Measurements from ENCODE around the gene L3MBTL3.

L3MBTL3 gene

DNA sequence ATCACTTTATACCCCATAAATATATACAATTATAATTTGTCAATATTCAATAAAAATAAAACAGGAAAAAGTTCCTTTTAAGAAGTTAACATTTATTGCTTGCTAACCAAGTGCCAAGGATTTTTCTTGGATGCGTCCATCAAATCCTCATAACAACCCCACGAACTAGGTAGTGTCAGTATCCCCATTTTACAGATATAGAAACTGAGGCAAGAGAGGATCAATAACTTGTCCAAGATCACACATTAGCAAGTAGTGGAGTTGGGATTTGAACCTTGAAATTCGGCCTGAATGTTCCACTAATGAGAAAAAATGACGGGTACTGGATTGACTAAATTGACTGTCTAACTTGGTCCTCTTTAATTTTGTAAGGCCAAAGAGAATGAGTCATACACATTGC, 5.7 kb upstream of the L3MBTL3 start:
- H3K36me3 Mint-ChIP-seq: no peaks in the 10 kb centered on the region
- peaks cover 1% of the 10 kb centered on the region for H3K9me3 Mint-ChIP-seq
- no peak overlapping the region for H3K27ac Mint-ChIP-seq
- H3K27me3 Mint-ChIP-seq: peaks cover 5% of the 10 kb centered on the region
- DNase-seq (ENCODE audit: low spot score in 2 of 2) (no peak), ATAC-seq (ENCODE audit: low read depth) (no peak)
- H3K4me3 Mint-ChIP-seq: no peak overlapping the region
- peaks cover 4% of the 10 kb centered on the region for H3K4me1 Mint-ChIP-seq

DNA sequence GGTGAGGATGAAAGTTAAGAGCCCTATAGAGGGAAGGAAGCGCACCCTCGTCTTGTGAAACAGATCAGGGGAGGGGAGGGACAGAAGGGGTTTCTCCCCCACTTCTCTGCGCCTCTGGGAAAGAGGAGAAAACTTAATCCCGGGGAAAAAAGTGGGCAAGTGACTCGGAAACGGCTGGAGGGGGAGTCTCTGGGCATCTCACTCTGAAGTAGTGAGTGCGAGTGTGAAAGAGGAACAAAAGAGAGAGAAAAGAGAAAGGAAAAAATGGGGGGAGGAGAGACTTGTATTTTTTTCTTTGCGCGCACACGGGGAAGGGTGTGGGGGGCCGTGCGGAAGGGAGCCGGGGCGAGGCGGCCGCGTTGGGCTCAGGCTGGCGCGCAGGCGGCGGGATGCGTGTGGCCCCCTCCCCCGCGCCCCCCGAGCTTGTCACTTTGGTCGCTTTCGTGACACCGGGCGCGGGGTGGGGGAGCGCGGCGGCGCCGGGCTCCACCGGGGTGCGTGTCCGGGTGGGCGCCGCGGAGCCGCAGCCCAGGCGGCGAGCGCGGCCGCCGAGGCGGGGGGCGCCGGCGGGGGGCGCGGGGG, 454 bp downstream of the L3MBTL3 start:
- H3K27ac Mint-ChIP-seq: peak overlapping the region; percentile 97
- peaks cover 10% of the 10 kb centered on the region for H3K4me1 Mint-ChIP-seq
- peak overlapping the region; percentile 86 for H3K4me3 Mint-ChIP-seq
- H3K27me3 Mint-ChIP-seq: no peaks in the 10 kb centered on the region
- peak; percentile 37 to 41 for DNase-seq (ENCODE audit: low spot score in 2 of 2)
- no peaks in the 10 kb centered on the region for H3K9me3 Mint-ChIP-seq
- peaks cover 5% of the 10 kb centered on the region for H3K36me3 Mint-ChIP-seq
- peak; percentile 58 for ATAC-seq (ENCODE audit: low read depth)

DNA sequence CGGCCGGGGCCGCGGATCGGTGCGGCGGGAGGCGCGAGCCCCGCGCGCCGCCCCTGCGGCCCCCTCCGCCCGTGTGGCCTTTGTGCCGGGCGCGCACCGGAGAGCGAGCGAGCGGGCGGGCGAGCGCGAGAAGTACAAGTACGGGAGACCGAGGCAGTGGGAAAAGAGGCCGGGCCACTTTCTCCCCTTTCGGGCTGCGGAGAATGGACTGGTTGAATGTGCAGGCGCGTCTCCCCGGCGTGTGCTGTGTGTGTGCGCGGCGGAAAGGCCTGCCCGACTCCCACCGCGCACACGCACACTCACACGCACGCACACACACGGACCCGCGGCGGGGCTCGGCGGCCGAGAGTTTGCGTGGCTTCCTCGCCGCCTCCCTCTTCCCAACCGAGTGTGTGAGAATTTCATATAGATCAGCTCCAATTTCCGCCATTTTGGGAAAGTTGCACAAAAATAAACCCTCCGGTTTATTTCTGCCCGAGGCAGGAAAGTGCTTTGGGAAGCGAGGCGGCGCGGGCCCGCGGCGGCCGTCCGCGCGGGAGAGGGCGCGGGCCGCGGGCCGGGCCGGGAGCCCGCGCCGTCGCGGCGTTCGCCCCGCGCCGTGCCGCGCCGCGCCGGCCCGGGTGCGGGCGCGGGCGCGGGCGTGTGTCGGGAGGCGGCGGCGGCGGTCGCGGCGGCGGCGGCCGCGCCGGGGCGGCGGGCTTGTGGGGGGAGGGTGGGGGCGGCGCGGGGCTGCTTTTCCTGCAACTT, 1.1 kb downstream of the L3MBTL3 start:
- peak; percentile 13 for ATAC-seq (ENCODE audit: low read depth)
- Mint-ChIP-seq H3K36me3 (peaks cover 5% of the 10 kb centered on the region), H3K27ac (peak overlapping the region; percentile 82), H3K4me3 (peak overlapping the region; percentile 93), H3K9me3 (no peaks in the 10 kb centered on the region), H3K4me1 (peaks cover 11% of the 10 kb centered on the region), H3K27me3 (no peaks in the 10 kb centered on the region)
- peak; percentile 14 to 39 for DNase-seq (ENCODE audit: low spot score in 2 of 2)

DNA sequence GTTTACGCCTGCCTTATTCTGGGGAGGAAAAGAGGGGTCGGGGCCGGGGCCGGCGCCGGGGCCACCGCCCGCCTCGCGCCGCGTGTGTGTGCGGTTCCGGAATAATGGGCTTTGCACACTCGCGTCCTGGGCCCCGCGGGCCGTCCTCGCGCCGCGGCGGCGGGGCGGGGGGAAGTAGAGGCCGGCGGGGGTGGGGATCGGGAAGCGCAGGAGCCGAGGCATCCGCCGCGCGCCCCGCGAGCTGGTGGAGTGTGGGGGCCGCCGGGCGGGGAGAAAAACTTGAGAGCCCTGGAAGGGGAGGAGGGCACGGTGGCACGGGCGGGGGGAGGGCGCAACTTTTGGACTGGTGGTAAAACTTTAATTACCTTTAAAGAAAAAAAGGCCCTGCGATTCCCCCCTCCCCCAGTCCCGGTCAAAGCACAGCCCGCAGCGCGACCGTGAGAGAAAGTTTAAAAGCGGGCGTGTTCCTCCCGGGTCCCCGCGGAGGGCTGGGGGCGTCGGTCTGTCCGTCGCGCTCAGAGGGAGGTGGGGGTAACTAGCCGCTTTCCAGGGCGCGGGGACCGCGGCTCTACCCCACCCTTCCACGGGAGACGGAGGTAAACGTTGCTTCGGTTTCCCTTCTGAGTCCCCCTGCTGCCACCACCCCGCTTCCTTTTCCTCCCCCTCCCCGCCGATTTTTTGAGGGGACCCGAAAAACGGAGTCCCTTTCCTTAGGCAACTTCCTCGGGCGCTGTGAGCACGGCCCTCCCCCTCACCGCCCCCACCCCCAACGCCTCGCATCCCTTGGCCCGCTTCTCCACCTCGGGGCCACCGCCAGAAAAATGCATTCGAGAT, 1.9 kb downstream of the L3MBTL3 start:
- peak; percentile 12 for ATAC-seq (ENCODE audit: low read depth)
- Mint-ChIP-seq H3K9me3 (no peaks in the 10 kb centered on the region), H3K36me3 (peaks cover 13% of the 10 kb centered on the region), H3K4me1 (peaks cover 15% of the 10 kb centered on the region), H3K27ac (peak overlapping the region; percentile 87), H3K27me3 (no peaks in the 10 kb centered on the region), H3K4me3 (peak overlapping the region; percentile 94)
- DNase-seq (ENCODE audit: low spot score in 2 of 2): peak; percentile 21 to 48

DNA sequence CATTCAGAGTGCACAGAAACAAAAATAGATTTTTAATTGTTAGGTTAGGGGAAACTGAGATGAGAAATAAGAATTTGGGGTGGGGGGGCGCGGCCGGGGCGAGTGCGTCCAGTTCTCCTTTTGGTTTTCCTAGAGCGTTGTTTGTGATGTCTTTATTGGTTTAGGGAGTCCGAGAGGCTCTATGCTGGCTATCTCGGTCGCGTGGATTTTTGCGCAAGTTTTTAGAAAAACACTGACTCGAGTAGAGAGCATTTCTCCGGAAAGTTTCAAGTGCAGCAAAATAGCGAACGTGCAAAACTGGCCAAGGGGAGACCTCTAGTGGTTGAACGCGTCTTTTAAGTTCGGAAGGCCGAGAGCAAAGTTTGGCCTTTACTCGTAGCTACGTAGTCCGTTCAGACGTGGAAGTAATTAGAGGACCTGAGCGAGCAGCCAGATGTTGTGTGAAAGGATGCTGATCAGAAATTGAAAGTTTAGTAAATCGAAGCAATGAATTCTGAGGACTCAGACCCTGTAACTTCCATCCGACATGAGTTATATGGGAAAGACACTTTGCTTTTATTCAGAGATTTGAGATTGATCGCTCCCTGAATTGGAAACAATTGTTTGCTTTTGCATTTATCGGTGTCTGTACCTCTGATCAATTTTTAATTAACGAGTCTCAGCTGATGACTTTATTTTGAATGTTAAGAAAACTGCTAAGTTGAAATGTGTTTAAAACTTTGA, 2.7 kb downstream of the L3MBTL3 start:
- H3K4me3 Mint-ChIP-seq: peak overlapping the region; percentile 94
- DNase-seq (ENCODE audit: low spot score in 2 of 2) (peak; percentile 75 to 82), ATAC-seq (ENCODE audit: low read depth) (peak; percentile 60)
- H3K36me3 Mint-ChIP-seq: peaks cover 17% of the 10 kb centered on the region
- no peaks in the 10 kb centered on the region for H3K9me3 Mint-ChIP-seq
- peak overlapping the region; percentile 87 for H3K27ac Mint-ChIP-seq
- no peaks in the 10 kb centered on the region for H3K27me3 Mint-ChIP-seq
- peaks cover 21% of the 10 kb centered on the region for H3K4me1 Mint-ChIP-seq

DNA sequence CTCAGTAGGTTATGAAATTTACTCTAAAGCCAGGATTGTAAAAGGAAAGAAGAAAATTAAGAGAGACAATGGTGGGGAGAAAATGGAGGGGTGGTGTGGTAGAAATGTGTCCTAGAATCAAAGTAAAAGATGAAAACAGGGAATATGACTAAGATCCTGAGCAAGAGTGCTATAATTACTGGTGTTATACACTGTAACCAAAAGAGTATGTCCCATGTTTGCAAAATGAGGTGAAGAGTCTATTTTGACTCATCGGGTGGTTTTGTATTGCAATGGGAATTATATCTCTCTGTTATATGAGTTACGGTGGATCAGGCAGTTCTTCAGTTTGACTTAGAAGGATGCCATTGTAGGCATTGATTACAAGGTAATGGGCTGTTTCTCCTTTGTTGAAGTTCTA, 8.5 kb downstream of the L3MBTL3 start:
- peaks cover 40% of the 10 kb centered on the region for H3K4me1 Mint-ChIP-seq
- DNase-seq (ENCODE audit: low spot score in 2 of 2) (no peak), ATAC-seq (ENCODE audit: low read depth) (no peak)
- H3K36me3 Mint-ChIP-seq: peaks cover 15% of the 10 kb centered on the region
- no peaks in the 10 kb centered on the region for H3K27me3 Mint-ChIP-seq
- no peak overlapping the region for H3K4me3 Mint-ChIP-seq
- no peaks in the 10 kb centered on the region for H3K9me3 Mint-ChIP-seq
- peak overlapping the region; percentile 91 for H3K27ac Mint-ChIP-seq

DNA sequence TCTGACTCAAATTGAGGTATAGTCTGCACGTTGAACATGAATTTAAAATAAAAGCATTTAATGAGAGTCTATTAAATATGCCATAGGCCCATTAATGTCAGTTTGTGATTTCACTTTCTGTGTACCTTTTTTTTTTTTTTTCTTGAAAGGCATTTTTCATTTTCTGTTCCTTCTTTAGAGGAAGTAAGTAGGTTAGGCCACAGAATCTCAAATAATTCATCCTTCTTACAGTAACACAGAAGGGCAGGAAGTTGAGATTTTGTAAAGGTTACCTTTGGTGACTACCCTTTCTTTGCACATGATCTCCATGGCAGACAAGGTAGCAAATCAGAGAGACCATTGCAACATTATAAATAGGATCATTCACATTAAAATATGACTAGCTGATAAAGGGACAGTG, 9.6 kb downstream of the L3MBTL3 start:
- Mint-ChIP-seq H3K4me3 (peak overlapping the region; percentile 11), H3K36me3 (peaks cover 15% of the 10 kb centered on the region), H3K27me3 (no peaks in the 10 kb centered on the region), H3K27ac (peak overlapping the region; percentile 91), H3K9me3 (no peaks in the 10 kb centered on the region), H3K4me1 (peaks cover 40% of the 10 kb centered on the region)
- peak in 1 of 2 donors; percentile 2 for DNase-seq (ENCODE audit: low spot score in 2 of 2)
- ATAC-seq (ENCODE audit: low read depth): peak; percentile 94

DNA sequence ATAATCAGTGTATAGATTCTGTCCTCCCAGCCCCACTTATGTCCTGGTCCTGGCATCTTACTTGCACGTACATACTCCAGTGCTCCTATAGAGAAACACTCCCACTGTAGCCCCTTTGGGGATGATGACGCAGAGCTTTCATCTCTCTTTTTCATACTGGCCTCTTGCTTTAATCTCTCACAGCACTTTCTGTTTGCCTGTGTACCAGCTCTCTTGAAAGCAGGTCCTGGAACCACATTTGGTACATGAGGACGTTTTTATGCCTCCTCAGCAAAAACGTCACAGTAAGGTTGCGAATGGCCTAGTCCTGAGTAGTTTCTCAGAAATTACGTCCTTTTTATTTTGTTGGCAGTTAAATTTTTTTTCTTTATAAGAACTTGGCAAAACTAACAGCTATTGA, 10.8 kb downstream of the L3MBTL3 start:
- H3K4me3 Mint-ChIP-seq: no peak overlapping the region
- no peak for ATAC-seq (ENCODE audit: low read depth)
- H3K27me3 Mint-ChIP-seq: no peaks in the 10 kb centered on the region
- H3K36me3 Mint-ChIP-seq: peaks cover 17% of the 10 kb centered on the region
- H3K27ac Mint-ChIP-seq: peak overlapping the region; percentile 91
- no peak for DNase-seq (ENCODE audit: low spot score in 2 of 2)
- peaks cover 39% of the 10 kb centered on the region for H3K4me1 Mint-ChIP-seq
- no peaks in the 10 kb centered on the region for H3K9me3 Mint-ChIP-seq

DNA sequence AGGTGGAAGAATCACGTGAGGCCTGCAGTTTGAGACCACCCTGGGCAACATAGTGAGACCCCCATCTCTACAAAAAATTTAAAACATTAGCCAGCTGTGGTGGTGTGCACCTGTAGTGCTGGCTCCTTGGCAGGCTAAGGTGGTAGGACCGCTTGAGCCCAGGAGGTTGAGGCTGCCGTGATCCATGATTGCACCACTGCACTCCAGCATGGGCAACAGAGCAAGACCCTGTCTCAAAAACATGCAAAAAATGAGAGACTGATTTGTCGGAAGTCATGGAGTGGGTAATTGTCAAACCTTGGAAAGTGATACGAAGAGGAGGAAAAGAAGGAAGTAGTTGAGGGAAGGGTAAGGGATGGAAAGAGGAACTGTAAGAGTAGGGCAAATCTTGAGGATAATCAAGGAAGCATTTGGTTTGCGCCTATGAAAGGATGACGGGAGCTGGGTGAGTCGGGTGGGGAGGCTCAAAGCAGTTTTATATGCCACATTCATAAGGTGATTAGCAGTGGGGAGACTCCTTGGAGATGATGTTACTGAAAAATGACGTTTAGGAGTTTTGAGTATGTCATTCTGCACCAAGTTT, 14.5 kb downstream of the L3MBTL3 start:
- H3K27me3 Mint-ChIP-seq: no peaks in the 10 kb centered on the region
- peaks cover 13% of the 10 kb centered on the region for H3K36me3 Mint-ChIP-seq
- no peaks in the 10 kb centered on the region for H3K9me3 Mint-ChIP-seq
- no peak for DNase-seq (ENCODE audit: low spot score in 2 of 2)
- H3K4me3 Mint-ChIP-seq: no peak overlapping the region
- no peak for ATAC-seq (ENCODE audit: low read depth)
- H3K27ac Mint-ChIP-seq: no peak overlapping the region
- peaks cover 33% of the 10 kb centered on the region for H3K4me1 Mint-ChIP-seq

DNA sequence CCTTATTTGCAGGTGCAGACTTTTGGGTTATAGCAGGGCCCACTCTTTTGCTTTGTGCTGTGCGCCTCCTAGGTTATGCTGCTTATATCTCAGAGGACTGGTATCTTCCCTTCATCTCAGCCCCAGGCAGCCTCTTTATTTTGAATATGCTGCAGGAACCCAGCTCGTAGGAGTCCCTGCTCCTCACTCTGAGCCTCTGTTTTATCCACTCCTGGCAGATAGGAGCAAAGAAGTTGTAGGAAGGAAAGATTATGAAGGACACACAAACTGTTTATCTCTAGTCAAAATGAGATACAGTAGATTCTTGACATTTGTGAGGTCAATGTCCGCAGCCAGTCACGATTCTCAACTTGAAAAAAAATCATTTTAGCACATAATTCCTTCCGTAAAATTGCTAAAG, 15.6 kb downstream of the L3MBTL3 start:
- ATAC-seq (ENCODE audit: low read depth): no peak
- no peaks in the 10 kb centered on the region for H3K27me3 Mint-ChIP-seq
- H3K27ac Mint-ChIP-seq: no peak overlapping the region
- peaks cover 31% of the 10 kb centered on the region for H3K4me1 Mint-ChIP-seq
- no peaks in the 10 kb centered on the region for H3K9me3 Mint-ChIP-seq
- H3K4me3 Mint-ChIP-seq: no peak overlapping the region
- no peak for DNase-seq (ENCODE audit: low spot score in 2 of 2)
- H3K36me3 Mint-ChIP-seq: peaks cover 16% of the 10 kb centered on the region

DNA sequence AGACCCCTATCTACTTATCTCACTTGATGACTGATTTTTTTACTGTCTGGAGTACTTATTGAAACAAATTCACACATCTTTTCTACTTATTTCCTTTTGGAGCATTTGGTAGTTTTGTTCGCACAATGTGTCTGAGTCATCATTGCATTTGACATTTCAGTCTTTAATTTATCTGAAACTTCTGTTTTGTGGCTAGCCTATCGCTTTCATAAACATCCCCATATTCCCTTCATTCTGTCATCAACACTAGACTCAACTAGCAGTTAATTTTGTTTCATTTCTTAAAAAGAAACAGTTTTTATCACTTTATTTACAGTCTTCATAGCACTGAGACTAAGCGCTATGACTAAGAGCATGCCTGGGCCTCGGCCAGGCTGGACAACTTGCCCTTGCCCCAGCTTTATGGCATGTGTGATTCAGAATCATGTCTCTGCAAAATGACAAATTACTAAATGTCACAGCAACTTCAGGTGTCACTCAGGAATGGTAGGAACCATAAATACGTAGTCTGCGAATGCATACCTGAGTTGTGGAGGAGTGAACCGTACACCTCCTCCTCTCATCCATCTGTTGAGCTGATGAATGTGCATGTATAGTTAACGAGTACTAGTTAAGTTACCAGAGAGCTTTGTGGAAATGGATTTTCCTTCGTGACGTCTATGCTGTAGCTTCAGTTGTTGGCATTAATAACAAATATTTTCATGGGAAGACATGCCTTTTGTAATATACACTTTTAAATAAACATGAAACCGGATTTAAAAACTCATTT, 16.2 kb downstream of the L3MBTL3 start:
- Mint-ChIP-seq H3K27me3 (no peaks in the 10 kb centered on the region), H3K9me3 (no peaks in the 10 kb centered on the region), H3K4me3 (no peak overlapping the region), H3K27ac (no peak overlapping the region), H3K36me3 (peaks cover 16% of the 10 kb centered on the region), H3K4me1 (peaks cover 29% of the 10 kb centered on the region)
- no peak for ATAC-seq (ENCODE audit: low read depth)
- DNase-seq (ENCODE audit: low spot score in 2 of 2): no peak

DNA sequence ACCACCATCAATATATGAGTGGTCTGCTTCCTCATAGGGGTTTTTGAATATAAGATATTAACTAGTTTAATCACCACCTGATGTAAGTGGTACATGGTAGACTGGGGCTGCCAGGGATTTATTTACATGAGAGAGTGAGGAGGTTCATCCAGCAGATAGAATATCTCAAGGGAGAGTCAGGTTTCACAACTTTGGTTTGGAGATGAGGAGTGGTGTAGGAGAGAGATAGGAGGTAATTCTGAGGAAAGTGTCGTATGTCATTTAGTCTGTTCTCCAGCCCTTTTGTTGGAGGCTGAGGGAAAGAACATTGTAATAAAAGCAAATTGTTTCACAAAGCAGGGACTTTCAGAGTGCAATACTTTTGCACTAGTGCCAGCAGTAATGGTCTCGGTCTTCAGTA, 16.8 kb downstream of the L3MBTL3 start:
- no peak for ATAC-seq (ENCODE audit: low read depth)
- H3K4me1 Mint-ChIP-seq: peaks cover 29% of the 10 kb centered on the region
- no peak overlapping the region for H3K27ac Mint-ChIP-seq

More for the DNA sequence above, 16.8 kb downstream of the L3MBTL3 start:
- Mint-ChIP-seq H3K4me3 (no peak overlapping the region), H3K27me3 (no peaks in the 10 kb centered on the region), H3K9me3 (no peaks in the 10 kb centered on the region), H3K36me3 (peaks cover 16% of the 10 kb centered on the region)
- no peak for DNase-seq (ENCODE audit: low spot score in 2 of 2)

Data from memory B cell (primary cell).